KMS-11 (cell line): Measurements from ENCODE around the gene NXN.

Experiments used
- H2AFZ ChIP-seq: fragments of 200-600 bp; sonication (generic); 2 replicates; pipeline ENCODE4 v1.6.1; 2016; ENCODE audit warnings: antibody characterized with exemption, mixed run types, low read depth
- H3K27ac ChIP-seq: fragments of 200-600 bp; sonication (generic); 2 replicates; pipeline ENCODE4 v1.6.1; 2016; ENCODE audit warnings: mild to moderate bottlenecking, mixed run types
- H3K27me3 ChIP-seq: fragments of 200-600 bp; sonication (generic); 2 replicates; pipeline ENCODE4 v1.6.1; 2017; ENCODE audit warnings: mild to moderate bottlenecking, low read depth, mixed run types, moderate library complexity; ENCODE audit not compliant: insufficient read depth
- H3K36me3 ChIP-seq: fragments of 200-600 bp; sonication (generic); 2 replicates; pipeline ENCODE4 v1.6.1; 2017; ENCODE audit warnings: mild to moderate bottlenecking, mixed run types; ENCODE audit not compliant: insufficient read depth
- H3K4me1 ChIP-seq: fragments of 200-600 bp; sonication (generic); 2 replicates; pipeline ENCODE4 v1.6.1; 2016; ENCODE audit warnings: mild to moderate bottlenecking, low read depth, mixed run types; ENCODE audit not compliant: poor library complexity, severe bottlenecking
- H3K4me2 ChIP-seq: fragments of 200-600 bp; sonication (generic); 2 replicates; pipeline ENCODE4 v1.7.0; 2016; ENCODE audit warnings: mild to moderate bottlenecking, mixed run types
- H3K4me3 ChIP-seq: fragments of 200-600 bp; sonication (generic); IDR thresholded peaks from 2 replicates; pipeline ENCODE4 v1.6.1; 2017; ENCODE audit warnings: low read depth, low read length, mixed read lengths; ENCODE audit not compliant: insufficient read depth
- H3K79me2 ChIP-seq: fragments of 200-600 bp; sonication (generic); 2 replicates; pipeline ENCODE4 v1.6.1; 2016; ENCODE audit warnings: low read depth, mixed run types; ENCODE audit not compliant: insufficient read depth
- H3K9ac ChIP-seq: fragments of 200-600 bp; sonication (generic); 2 replicates; pipeline ENCODE4 v1.6.1; 2016; ENCODE audit warnings: mild to moderate bottlenecking, mixed run types
- H4K20me1 ChIP-seq: fragments of 200-600 bp; sonication (generic); 2 replicates; pipeline ENCODE4 v1.6.1; 2016; ENCODE audit warnings: mild to moderate bottlenecking, mixed run types; ENCODE audit not compliant: insufficient read depth
- TF ChIP-seq, protein P1 (sequence below): fragments of 200-600 bp; sonication (generic); conservative IDR thresholded peaks from 2 replicates; pipeline ENCODE4 v1.6.1; 2017; ENCODE audit warnings: low read depth, mild to moderate bottlenecking, antibody characterized with exemption, low read length, moderate library complexity, mixed read lengths

The NXN gene

DNA sequence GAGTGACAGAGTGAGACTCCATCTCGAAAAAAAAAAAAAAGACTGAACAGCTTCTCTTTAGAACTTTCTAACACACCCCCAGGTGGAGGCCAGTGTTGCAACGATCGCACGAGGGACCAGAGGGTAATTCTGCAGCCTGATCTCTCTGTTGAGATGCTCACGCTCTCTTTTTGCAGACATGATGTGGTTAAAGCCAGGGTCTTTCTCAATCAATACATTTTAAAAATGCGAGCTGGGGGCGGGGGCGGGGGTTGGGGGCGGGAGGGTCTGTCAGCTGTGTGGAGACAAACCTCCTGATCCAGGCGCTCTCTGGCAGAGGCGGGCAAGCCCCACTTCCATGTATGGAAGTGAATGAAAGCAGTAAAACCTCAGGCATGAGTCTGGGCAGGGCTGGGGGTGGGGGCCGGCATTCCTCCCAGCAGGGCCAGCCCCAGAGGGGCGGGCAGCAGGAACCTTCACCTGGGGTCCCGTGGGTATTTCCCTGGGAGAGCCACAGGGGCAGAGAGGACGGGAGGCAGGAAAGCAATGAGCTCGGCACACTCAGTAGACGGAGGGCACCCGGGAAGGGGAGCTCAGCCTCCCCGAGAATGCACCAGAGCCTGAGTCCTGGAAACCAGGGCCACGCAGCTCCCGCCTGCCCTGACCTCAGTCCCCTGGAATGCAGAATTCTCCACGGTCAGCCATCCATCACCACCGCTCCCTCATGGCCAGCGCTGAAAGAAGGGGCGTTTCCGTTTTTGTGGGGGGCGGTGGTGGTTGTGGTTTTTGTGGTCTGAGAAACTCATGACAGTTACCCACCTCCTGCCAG, 28.0 kb downstream of the NXN start:
- H4K20me1 ChIP-seq, result no peaks in the 10 kb centered on the region
- H3K9ac ChIP-seq, result no peak overlapping the region
- no peak overlapping the region for H3K4me3 ChIP-seq
- TF ChIP-seq, protein P1, sequence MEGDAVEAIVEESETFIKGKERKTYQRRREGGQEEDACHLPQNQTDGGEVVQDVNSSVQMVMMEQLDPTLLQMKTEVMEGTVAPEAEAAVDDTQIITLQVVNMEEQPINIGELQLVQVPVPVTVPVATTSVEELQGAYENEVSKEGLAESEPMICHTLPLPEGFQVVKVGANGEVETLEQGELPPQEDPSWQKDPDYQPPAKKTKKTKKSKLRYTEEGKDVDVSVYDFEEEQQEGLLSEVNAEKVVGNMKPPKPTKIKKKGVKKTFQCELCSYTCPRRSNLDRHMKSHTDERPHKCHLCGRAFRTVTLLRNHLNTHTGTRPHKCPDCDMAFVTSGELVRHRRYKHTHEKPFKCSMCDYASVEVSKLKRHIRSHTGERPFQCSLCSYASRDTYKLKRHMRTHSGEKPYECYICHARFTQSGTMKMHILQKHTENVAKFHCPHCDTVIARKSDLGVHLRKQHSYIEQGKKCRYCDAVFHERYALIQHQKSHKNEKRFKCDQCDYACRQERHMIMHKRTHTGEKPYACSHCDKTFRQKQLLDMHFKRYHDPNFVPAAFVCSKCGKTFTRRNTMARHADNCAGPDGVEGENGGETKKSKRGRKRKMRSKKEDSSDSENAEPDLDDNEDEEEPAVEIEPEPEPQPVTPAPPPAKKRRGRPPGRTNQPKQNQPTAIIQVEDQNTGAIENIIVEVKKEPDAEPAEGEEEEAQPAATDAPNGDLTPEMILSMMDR, result no peak
- H3K4me2 ChIP-seq, result no peak overlapping the region
- no peaks in the 10 kb centered on the region for H3K79me2 ChIP-seq
- H2AFZ ChIP-seq, result no peak overlapping the region
- H3K27ac ChIP-seq, result no peak overlapping the region
- no peaks in the 10 kb centered on the region for H3K36me3 ChIP-seq
- no peaks in the 10 kb centered on the region for H3K4me1 ChIP-seq
- no peaks in the 10 kb centered on the region for H3K27me3 ChIP-seq

DNA sequence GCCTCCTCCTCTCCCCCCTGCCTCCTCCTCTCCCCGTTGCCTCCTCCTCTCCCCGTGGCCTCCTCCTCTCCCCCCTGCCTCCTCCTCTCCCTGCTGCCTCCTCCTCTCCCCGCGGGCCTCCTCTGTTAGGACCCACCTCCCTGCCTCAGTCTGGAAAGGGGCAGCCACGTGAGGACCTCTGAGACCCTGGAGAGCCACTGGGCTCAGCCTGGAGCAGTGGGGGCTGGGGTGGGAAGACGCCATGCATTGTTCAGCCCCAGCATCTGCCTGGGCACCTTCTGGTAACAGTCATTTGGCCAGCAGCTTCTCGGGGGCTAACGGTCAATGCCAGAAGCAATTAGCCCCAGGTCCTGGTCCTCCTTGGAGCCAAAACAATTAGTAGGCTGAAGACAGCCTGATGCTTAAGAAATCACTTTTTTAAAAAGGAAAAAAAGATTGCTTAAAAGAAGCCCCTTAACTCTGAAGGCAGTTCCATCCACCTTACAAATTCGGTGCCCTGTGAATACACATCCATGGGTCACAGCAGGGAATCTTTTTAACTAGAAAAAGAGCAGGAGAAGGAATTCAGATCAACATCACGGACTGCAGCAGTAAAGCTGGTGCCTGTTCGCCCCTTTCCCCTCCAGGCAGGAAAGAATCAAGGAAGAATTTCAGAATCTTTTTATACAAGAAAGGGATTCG, 29.8 kb downstream of the NXN start:
- Histone ChIP-seq H2AFZ (no peak overlapping the region), H3K4me3 (no peak overlapping the region), H3K27me3 (no peaks in the 10 kb centered on the region; the same call in 1 of the 2 replicates), H4K20me1 (no peaks in the 10 kb centered on the region), H3K4me2 (no peak overlapping the region), H3K4me1 (no peaks in the 10 kb centered on the region), H3K79me2 (no peaks in the 10 kb centered on the region), H3K27ac (no peak overlapping the region), H3K36me3 (no peaks in the 10 kb centered on the region), H3K9ac (no peak overlapping the region)
- TF ChIP-seq, protein P1, result no peak

DNA sequence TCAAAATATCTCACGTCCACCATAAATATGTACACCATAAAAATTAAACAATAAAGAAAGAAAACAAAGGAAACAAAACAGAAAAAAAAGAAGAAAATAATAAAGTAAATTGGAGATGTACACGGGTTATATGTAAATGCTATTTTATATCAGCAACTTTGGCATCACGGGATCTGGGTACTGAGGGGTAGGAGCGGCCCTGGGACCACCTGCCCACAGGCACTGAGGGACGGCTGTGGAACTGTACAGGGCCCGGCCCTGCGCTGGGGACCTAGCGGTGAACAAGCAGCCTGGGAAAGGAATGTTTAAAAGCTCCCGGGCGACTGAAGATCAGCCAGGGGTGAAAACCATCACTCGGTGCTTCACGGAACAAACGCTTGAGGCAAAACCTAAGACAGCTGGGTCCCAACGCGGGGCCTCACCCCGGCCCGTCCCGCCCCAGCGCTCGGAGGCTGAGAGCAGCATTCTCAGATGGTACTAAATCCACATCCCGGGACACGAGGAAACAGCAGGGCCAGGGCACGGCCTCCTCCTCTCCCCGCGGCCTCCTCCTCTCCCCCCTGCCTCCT, 31.2 kb downstream of the NXN start:
- no peak overlapping the region for H3K9ac ChIP-seq
- H4K20me1 ChIP-seq, result no peaks in the 10 kb centered on the region
- H3K79me2 ChIP-seq, result no peaks in the 10 kb centered on the region

DNA sequence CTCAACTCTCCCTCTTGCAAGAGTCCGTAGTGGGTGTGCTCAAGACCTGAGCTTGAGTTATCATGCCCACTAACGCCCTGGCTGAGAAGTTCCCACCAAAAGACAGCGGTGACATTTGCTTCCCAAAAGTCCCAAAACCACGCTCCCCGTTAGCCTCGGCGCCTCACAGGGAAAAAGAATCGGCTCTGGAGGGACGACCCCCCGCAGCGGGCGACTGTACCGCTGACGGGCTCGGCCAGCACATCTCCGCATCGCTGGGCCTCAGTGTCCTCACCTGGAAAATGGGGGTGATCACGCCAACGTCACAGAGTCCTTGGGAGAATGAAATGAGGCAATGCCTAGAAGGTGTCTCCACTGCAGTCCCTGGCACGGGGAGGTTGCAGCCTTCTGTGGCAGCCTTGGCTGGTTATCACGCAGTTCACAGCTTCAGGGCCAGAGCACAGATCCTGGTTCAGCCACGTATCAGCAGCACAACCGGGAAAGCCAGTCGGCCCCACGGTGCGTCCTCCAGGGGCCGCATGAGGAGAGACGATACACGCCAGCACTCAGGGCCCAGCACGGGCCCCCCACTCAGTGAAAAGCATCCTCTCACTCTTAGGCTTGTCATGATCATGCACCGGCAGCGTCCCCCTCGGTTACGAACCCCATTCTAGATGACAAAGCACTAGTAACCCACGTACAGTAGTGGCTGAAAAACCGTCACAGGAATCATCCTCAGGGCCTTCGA, 32.9 kb downstream of the NXN start:
- no peaks in the 10 kb centered on the region; the same call in 1 of the 2 replicates for H3K27me3 ChIP-seq
- H3K4me1 ChIP-seq, result no peaks in the 10 kb centered on the region
- no peak overlapping the region for H3K27ac ChIP-seq
- H3K4me2 ChIP-seq, result no peak overlapping the region
- H3K36me3 ChIP-seq, result no peaks in the 10 kb centered on the region
- no peaks in the 10 kb centered on the region for H3K79me2 ChIP-seq
- no peak overlapping the region for H3K9ac ChIP-seq
- TF ChIP-seq, protein P1, result no peak
- H2AFZ ChIP-seq, result no peak overlapping the region
- H3K4me3 ChIP-seq, result no peak overlapping the region
- no peaks in the 10 kb centered on the region for H4K20me1 ChIP-seq

More for the DNA sequence above, 31.2 kb downstream of the NXN start:
- TF ChIP-seq, protein P1, result no peak
- H2AFZ ChIP-seq, result no peak overlapping the region
- H3K4me2 ChIP-seq, result no peak overlapping the region
- H3K4me3 ChIP-seq, result no peak overlapping the region
- no peaks in the 10 kb centered on the region; the same call in 1 of the 2 replicates for H3K27me3 ChIP-seq
- H3K36me3 ChIP-seq, result no peaks in the 10 kb centered on the region
- no peaks in the 10 kb centered on the region for H3K4me1 ChIP-seq
- no peak overlapping the region for H3K27ac ChIP-seq
